GM21576 (cell line): ENCODE results near the gene SPIB.
"Not testable (repeated sequence)": the region's sequence is repeated elsewhere in the genome, so short reads cannot be mapped to it uniquely, and the experiment has no call there.

Experiments
- ATAC-seq: cut with Tn5 transposase; IDR thresholded peaks from one replicate; pipeline ENCODE4 v1.9.1; 2021; ENCODE audit warnings: mild to moderate bottlenecking, moderate library complexity; ENCODE audit not compliant: unreplicated experiment

The SPIB gene

DNA sequence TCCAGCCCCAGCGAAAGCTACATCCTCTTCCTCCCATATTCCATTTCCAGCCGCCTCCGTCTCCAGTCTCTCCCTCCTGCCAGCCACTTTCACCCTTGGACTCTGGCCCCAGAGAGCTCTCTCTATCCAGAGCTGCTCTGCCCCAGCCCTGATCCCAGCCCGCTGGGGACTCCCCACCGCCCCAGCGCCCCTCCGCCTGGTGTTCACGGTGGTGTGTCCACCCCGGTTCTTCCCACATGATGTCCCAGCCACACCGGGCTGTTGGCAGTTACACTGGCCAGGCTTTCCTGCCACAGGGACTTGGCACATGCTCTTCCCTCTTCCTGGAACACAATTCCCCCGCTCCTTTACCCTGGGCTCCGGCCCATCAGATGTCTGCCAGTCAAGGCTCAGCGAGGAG is 46.3 kb downstream of the SPIB start:
- ATAC-seq, result no peak

DNA sequence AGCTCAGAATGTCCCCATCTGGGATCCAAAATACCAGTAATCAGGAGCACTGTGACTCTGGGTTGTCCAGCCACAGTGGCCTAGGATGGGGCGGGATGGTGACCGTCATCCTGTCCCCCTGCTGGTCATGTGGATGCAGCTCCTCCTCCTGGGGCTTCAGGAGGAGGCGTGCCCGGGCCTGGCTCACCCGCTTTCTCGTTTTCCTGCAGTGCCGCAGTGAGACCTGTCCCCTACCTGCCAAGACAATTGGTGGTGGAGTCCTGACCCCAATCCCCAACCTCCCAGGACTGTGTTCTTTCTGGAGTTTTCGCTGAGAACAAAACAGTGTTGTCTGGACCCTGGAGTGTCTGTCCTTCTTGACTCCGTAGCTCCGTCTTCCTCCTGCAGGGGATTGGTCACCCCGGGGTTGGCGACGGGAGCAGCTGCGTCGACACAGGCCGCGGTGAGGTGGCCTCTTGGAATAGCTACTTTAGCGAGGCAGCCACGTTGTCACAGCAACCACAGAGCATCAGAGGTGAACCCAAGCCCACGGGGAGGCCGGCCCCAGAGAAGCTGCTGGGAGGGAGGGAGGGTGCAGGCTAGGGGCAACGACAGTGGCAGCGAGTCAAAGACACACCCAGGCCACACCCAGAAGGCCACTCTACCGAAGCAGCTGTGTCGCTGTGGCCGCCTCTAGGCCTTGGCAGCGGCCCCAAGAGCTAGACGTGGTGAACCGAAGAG is 47.4 kb downstream of the SPIB start:
- ATAC-seq, result no peak

DNA sequence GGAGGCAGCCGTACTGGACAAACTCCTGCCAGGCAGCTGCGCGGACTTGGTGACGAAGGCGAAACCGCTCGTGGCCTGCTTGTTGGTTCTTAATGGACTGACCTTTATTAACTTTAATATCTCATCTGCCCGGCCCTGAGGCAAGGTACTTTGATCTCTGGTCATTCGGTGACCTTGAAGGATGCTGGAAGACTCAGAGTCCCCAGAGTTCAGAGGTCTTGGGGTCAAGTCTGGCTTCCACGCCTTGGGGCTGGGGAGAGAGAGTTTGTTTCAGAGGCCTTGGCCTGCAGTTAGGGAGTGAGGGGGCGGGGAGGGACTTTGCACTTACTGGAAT is 47.9 kb downstream of the SPIB start:
- ATAC-seq, result no peak

- ATAC-seq, result no peak
Observed at GRCh38 chr19:50467566-50467965, 48.8 kb downstream of the SPIB start.

DNA sequence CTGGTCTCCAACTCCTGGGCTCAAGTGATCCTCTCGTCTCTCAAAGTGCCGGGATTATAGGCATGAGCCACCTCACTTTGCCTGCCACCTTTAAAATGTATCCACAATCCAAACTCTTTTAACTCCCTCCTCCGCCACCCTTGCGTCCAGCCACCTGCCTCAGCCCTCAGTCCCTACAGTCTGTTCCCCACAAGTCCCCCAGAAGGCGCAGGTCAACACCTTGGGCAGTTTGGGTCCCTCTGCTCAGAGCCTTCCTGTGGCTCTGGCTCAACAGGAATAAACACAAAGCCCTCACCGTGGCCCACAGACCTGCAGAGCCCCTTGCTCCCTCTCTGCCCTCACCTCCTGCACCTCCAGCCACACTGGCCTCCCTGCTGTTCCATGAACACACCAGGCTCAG is 50.1 kb downstream of the SPIB start:
- ATAC-seq, result no peak

DNA sequence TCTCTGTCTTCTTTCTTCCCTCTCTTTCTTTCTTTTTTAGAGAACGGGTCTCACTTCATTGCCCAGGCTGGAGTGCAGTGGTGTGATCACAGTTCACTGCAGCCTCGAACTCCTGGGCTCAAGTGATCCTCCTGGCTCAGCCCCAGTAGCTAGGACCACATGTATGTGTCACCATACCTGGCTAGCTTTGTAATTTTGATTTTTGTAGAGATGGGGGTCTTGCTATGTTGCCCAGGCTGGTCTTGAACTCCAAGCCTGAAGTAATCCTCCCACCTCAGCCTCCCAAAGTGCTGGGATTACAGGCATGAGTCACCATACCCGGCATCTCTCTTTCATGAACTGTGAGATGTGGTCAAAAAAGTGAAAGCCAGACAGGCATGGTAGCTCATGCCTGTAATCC is 54.6 kb downstream of the SPIB start:
- ATAC-seq, result not testable (repeated sequence)

GRCh38 chr19:50475101-50475568 is 56.4 kb downstream of the SPIB start:
- no peak for ATAC-seq

DNA sequence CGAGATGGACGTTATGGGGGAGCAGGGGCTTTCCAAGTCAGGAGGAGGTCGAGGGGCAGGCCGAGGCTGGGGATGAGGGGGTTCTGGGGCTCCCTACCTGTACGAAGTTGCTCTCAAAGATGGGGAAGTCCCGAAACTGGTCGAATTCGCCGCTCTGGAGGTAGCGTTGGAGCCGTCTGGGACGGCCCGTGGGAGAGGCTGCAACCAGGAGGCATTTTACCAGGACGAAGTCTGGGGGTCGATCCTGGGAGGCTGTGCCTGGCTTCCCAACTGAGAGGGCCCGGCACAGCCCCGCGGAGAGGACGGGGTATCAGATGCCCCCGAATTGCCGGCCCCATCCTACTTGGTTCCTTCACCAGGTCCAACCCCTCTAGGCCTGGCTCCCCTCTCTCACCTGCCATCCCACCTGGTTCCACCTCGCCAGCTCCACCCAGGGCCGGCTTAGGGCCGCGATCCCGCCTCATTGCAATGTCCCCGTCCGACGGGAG is 57.0 kb downstream of the SPIB start:
- no peak for ATAC-seq

- peak; percentile 70 for ATAC-seq
Observed at GRCh38 chr19:50476224-50476906, 57.6 kb downstream of the SPIB start, which contains the start of the genes EMC10 and GARIN5A. TSS of gene EMC10 (plus strand) at chr19:50476507. CDS start at chr19:50476545, 38 bp downstream. TSS of gene GARIN5A (minus strand) at chr19:50476848. CDS start at chr19:50476388, 460 bp downstream.

DNA sequence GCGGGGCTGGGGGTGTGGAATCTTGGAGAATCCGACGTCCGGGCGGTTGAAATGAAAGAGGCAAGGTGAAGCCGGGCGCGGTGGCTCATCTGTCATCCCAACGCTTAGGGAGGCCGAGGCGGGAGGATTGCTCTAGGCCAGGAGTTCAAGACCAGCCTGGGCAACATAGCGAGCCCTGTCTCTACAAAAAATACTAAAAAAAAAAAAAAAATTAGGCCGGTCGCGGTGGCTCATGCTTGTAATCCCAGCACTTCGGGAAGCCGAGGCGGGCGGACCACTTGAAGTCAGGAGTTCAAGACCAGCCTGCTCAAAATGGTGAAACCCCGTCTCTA is 58.1 kb downstream of the SPIB start:
- no peak for ATAC-seq

DNA sequence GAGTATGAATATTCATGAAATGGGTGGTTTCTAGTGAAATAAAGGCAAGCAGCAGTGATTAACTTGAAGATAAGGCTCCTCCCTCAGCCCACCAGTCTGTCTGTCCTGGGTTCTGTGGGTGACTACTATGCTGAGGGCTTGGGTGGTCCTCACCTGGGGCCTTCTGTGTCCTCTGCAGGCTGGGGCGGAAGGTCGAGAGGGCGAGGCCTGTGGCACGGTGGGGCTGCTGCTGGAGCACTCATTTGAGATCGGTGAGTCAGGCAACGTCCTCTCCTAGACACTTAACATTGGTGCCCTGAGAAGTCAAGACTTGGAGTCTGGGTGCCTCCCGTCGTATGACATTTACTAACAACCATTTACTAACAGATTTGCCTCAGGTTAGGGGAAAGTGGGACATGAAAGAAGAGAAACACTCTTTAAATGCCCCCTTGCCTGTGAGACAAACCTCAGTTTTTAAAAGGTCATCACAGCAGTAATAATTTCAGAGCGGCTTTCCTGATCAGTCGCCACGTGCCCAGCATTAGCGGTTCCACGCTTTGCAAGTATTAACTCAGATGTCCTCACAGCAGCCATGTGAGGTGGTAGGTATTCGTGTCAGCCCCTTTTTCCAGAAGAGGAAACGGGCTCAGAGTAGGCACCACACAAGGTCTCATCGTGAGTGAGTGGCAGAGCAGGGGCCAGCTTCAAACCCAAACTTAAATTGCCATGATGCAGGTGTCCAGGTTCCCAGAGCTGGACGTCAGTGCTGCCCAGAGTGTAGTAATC is 59.2 kb downstream of the SPIB start:
- no peak for ATAC-seq

DNA sequence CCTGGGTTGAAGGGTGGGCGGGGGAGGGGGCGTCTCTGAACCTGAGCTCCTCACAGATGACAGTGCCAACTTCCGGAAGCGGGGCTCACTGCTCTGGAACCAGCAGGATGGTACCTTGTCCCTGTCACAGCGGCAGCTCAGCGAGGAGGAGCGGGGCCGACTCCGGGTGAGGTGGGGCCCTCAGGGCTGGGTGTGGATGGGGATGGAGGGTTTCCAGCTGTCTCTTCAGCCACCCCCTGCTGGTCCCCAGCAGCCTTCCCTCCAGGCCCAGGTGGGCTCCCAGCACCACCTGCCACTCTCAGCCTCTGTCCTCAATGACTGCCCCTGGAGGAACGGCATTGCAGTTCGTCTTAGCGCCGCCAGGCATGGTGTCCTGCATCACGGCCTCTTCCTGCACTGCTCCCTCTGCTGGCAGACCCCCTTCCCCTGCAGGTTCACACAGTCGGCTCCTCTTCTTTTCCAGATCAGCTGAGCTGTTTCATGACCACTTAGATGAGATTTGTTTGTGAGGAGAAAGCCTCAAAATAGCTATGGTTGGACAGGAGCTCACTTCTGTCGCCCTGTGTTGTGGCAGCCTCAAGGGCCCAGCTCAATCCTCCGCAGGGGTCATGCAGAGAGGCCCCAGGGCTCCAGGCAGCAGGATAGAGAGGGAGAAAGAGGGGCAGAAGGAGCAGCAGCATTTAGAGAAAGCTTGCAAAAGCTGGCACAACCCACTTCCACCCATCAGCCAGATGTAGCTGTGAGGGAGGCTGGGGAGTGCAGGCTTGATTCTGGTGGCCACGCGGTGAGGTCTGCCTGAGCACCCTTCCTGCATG is 60.4 kb downstream of the SPIB start:
- no peak for ATAC-seq

DNA sequence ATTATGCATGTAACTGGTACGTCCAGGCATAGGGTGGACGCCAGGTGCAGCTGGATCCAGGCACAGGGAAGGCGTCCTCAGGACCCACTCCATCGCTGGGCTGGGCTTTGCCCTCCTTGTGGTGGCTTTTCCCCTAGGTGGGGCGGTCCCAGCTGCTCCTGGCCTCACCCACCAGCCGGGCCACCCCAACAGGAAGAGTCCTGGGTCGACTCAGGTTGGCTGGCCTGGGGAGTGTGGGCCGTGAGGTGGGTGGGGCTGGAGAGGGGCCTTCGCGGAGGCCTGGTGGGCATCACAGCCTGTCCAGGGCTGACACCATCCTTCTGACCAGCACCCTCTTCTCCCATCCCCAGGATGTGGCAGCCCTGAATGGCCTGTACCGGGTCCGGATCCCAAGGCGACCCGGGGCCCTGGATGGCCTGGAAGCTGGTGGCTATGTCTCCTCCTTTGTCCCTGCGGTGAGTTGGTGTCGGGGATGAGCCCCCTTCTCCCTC is 61.1 kb downstream of the SPIB start:
- ATAC-seq, result no peak

GRCh38 chr19:50480281-50481111 is 61.8 kb downstream of the SPIB start:
- no peak for ATAC-seq
